Esophagus muscularis mucosa (tissue), 4 donors: Measurements from ENCODE around the gene RASSF3. TPM values are rescaled to one million over a fixed set of nuclear protein-coding genes. Genes with fewer than 3 reads are reported as not detected.

Source experiments
- DNase-seq: peaks from one replicate; pipeline ENCODE4 v3.0.0-alpha.2; 2017; ENCODE audit errors: extremely low spot score
- H3K27ac ChIP-seq, 4 donors: fragments of 200-600 bp; sonication (generic); replicated peaks in 1 of 4; 1 replicate in 3 of 4; 2 replicates in 1 of 4; pipeline ENCODE4 v1.5.1; 2016 to 2019; ENCODE audit warnings: mild to moderate bottlenecking in 1 of 4
- H3K27me3 ChIP-seq, 4 donors: fragments of 200-600 bp; sonication (generic); one replicate each; pipeline versions ENCODE4 v1.5.1 to v1.6.0; 2016 to 2019
- H3K36me3 ChIP-seq, 4 donors: fragments of 200-600 bp; sonication (generic); one replicate each; pipeline ENCODE4 v1.5.1; 2016 to 2019
- H3K4me1 ChIP-seq, 4 donors: fragments of 200-600 bp; sonication (generic); one replicate each; pipeline ENCODE4 v1.5.1; 2016 to 2019
- H3K4me3 ChIP-seq, 4 donors: fragments of 200-600 bp; sonication (generic); 1 replicate in 2 of 4; 2 replicates in 2 of 4; pipeline ENCODE4 v1.5.1; 2016 to 2019; ENCODE audit warnings: mild to moderate bottlenecking in 4 of 4, moderate library complexity in 1 of 4
- H3K9me3 ChIP-seq, 4 donors: fragments of 200-600 bp; sonication (generic); 1 replicate in 3 of 4; 2 replicates in 1 of 4; pipeline ENCODE4 v1.5.1; 2016 to 2019
- CTCF ChIP-seq, 3 experiments: fragments of 200-600 bp in 2 of 3; fragments of 450-650 bp in 1 of 3; sonication (generic) in 2 of 3; IDR thresholded peaks; one replicate each; pipeline ENCODE4 v1.5.1; 2017 to 2019; ENCODE audit warnings: antibody characterized with exemption in 3 of 3, mild to moderate bottlenecking in 2 of 3, moderate library complexity in 1 of 3
- EP300 ChIP-seq: sonication (generic); formaldehyde crosslinking; IDR thresholded peaks from one replicate; pipeline ENCODE4 v1.6.1; 2017; ENCODE audit warnings: antibody characterized with exemption
- POLR2A ChIP-seq: fragments of 450-650 bp; IDR thresholded peaks from one replicate; pipeline ENCODE4 v1.6.1; 2017; ENCODE audit warnings: antibody characterized with exemption, moderate library complexity, mild to moderate bottlenecking, low read depth
- POLR2AphosphoS5 ChIP-seq, 2 donors: sonication (generic); formaldehyde crosslinking; IDR thresholded peaks; one replicate each; pipeline ENCODE4 v1.6.1; 2017; ENCODE audit warnings: antibody characterized with exemption in 2 of 2
- WGBS: methylation state at CpG from one replicate; pipeline ENCODE4 v1.1.5; 2018; 5-methylcytosine and 5-hydroxymethylcytosine counted together
- intact Hi-C: fragments of 100-400 bp; cut with DNase I; formaldehyde crosslinking; loops from one replicate; pipeline ENCODE4 v1.15.1; 2023
- total RNA-seq, 4 donors: library from RNA; depleted of rRNA; stranded (reverse); fragments of >200 nt; gene quantifications; one replicate each; pipeline versions ENCODE4 v1.1.0 to v1.2.1, GENCODE V29; 2016

RASSF3 gene
- total RNA-seq, 4 donors from 2014 or later = 124 to 299 (median 229) TPM

- no peak for TF ChIP-seq POLR2A
- no peak for TF ChIP-seq EP300
- no peak for TF ChIP-seq CTCF (IDR thresholded peaks at IDR 0.05)
- no peak for TF ChIP-seq POLR2AphosphoS5 (IDR thresholded peaks at IDR 0.05)
- Histone ChIP-seq H3K4me1 (peaks cover 66 to 83% (median 78%) of the 10 kb centered on the region in 4 donors), H3K36me3 (peaks cover 5 to 14% (median 10%) of the 10 kb centered on the region in 4 donors), H3K27ac (peak overlapping the region; percentile 82 to 85 (median 83)), H3K4me3 (no peak overlapping the region), H3K9me3 (no peaks in the 10 kb centered on the region), H3K27me3 (no peaks in the 10 kb centered on the region)
- intact Hi-C loops = no loop called here
- no peak for DNase-seq
- 84% methylated on average over 5 of the region's 5 CpGs for WGBS
Measured at GRCh38 chr12:64681200-64682052, 71.1 kb downstream of the RASSF3 start.

GRCh38 chr12:64682572-64683277, 72.4 kb downstream of the RASSF3 start:
- Histone ChIP-seq H3K4me1 (peaks cover 60 to 73% (median 69%) of the 10 kb centered on the region in 4 donors), H3K36me3 (peaks cover 5 to 22% (median 18%) of the 10 kb centered on the region in 4 donors), H3K27ac (peak overlapping the region; percentile 82 to 85 (median 83)), H3K4me3 (no peak overlapping the region), H3K27me3 (no peaks in the 10 kb centered on the region), H3K9me3 (no peaks in the 10 kb centered on the region)
- 28% methylated on average over 6 of the region's 6 CpGs for WGBS
- TF ChIP-seq POLR2A = no peak
- TF ChIP-seq EP300 = peak; percentile 73
- TF ChIP-seq POLR2AphosphoS5 (IDR thresholded peaks at IDR 0.05) = peak; percentile 78 to 86
- TF ChIP-seq CTCF (IDR thresholded peaks at IDR 0.05) = no peak
- intact Hi-C loops = no loop called here
- no peak for DNase-seq

GRCh38 chr12:64683816-64684543, 73.7 kb downstream of the RASSF3 start:
- Histone ChIP-seq H3K4me3 (no peak overlapping the region), H3K36me3 (peaks cover 5 to 26% (median 18%) of the 10 kb centered on the region in 4 donors), H3K27me3 (no peaks in the 10 kb centered on the region), H3K9me3 (no peaks in the 10 kb centered on the region), H3K4me1 (peaks cover 63 to 73% (median 70%) of the 10 kb centered on the region in 4 donors), H3K27ac (peak overlapping the region; percentile 8 to 85 (median 56))
- TF ChIP-seq POLR2AphosphoS5 (IDR thresholded peaks at IDR 0.05) (no peak), EP300 (no peak), POLR2A (no peak), CTCF (IDR thresholded peaks at IDR 0.05) (no peak)
- intact Hi-C loops = no loop called here
- 88% methylated on average over 10 of the region's 10 CpGs for WGBS
- no peak for DNase-seq

GRCh38 chr12:64685050-64685449, 74.8 kb downstream of the RASSF3 start:
- WGBS = 98% methylated on average over 6 of the region's 6 CpGs
- Histone ChIP-seq H3K4me3 (no peak overlapping the region), H3K36me3 (peaks cover 5 to 26% (median 18%) of the 10 kb centered on the region in 4 donors), H3K27me3 (no peaks in the 10 kb centered on the region), H3K9me3 (no peaks in the 10 kb centered on the region), H3K4me1 (peaks cover 53 to 69% (median 59%) of the 10 kb centered on the region in 4 donors), H3K27ac (peak overlapping the region in 3 of 4 donors; percentile 42 to 85 (median 43))
- no peak for TF ChIP-seq POLR2AphosphoS5 (IDR thresholded peaks at IDR 0.05)
- no peak for TF ChIP-seq CTCF (IDR thresholded peaks at IDR 0.05)
- no peak for TF ChIP-seq POLR2A
- no peak for TF ChIP-seq EP300
- intact Hi-C loops = no loop called here
- no peak for DNase-seq
